ENCODE results near the gene FAM107B.

DNA sequence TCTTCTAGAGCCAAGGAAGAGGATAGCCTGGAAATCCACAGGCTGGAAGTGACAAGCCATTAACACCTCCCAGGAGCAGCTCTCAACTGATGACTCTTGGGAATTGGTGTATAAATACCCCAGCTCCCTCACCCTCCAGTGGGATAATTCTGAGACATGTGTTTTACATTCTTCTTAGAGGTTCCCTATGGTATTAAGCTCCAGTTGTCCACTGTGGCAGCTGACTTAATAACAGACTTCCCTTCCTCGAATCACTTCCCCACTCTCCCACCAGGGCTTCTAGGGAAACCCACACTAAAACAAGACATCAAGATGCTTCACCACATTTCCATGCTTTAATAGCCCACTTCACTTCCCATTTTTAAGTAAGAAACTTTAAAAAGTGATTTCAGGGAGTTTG lies 47.2 kb downstream of the FAM107B start:
- TF ChIP-seq, protein P1, sequence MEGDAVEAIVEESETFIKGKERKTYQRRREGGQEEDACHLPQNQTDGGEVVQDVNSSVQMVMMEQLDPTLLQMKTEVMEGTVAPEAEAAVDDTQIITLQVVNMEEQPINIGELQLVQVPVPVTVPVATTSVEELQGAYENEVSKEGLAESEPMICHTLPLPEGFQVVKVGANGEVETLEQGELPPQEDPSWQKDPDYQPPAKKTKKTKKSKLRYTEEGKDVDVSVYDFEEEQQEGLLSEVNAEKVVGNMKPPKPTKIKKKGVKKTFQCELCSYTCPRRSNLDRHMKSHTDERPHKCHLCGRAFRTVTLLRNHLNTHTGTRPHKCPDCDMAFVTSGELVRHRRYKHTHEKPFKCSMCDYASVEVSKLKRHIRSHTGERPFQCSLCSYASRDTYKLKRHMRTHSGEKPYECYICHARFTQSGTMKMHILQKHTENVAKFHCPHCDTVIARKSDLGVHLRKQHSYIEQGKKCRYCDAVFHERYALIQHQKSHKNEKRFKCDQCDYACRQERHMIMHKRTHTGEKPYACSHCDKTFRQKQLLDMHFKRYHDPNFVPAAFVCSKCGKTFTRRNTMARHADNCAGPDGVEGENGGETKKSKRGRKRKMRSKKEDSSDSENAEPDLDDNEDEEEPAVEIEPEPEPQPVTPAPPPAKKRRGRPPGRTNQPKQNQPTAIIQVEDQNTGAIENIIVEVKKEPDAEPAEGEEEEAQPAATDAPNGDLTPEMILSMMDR (IDR thresholded peaks at IDR 0.05), result no peak
- no peak for TF ChIP-seq POLR2A (IDR thresholded peaks at IDR 0.05)

All from right lobe of liver (tissue), 4 donors.